Effector memory CD4-positive, alpha-beta T cell (primary cell): ENCODE results near the gene BDH1.
"Not testable (repeated sequence)": the region's sequence is repeated elsewhere in the genome, so short reads cannot be mapped to it uniquely, and the experiment has no call there.

Experiments
- DNase-seq, 3 donors: peaks; one replicate each; pipeline ENCODE4 v3.0.0-alpha.2; 2020
- H3K27ac ChIP-seq: 2 replicates; pipeline ENCODE4 v1.7.0; 2013; ENCODE audit warnings: mild to moderate bottlenecking, low read length, moderate library complexity; ENCODE audit not compliant: insufficient read depth, poor library complexity, severe bottlenecking
- H3K27me3 ChIP-seq: replicated peaks from 2 replicates; pipeline ENCODE4 v1.7.0; 2013; ENCODE audit warnings: mild to moderate bottlenecking, low read length; ENCODE audit not compliant: insufficient read depth, control insufficient read depth, poor library complexity, severe bottlenecking
- H3K36me3 ChIP-seq: 2 replicates; pipeline ENCODE4 v1.7.0; 2013; ENCODE audit warnings: mild to moderate bottlenecking, low read length, moderate library complexity; ENCODE audit not compliant: control insufficient read depth, insufficient read depth
- H3K4me1 ChIP-seq: 2 replicates; pipeline ENCODE4 v1.7.0; 2013; ENCODE audit warnings: low read length, mild to moderate bottlenecking; ENCODE audit not compliant: control insufficient read depth, insufficient read depth, poor library complexity, severe bottlenecking
- H3K4me3 ChIP-seq: 2 replicates; pipeline ENCODE4 v1.7.0; 2013; ENCODE audit warnings: low read length, low read depth, mild to moderate bottlenecking; ENCODE audit not compliant: insufficient read depth, poor library complexity, severe bottlenecking
- H3K9me3 ChIP-seq: 2 replicates; pipeline ENCODE4 v1.7.0; 2013; ENCODE audit warnings: mild to moderate bottlenecking, low read length, moderate library complexity; ENCODE audit not compliant: control insufficient read depth

Gene BDH1

DNA sequence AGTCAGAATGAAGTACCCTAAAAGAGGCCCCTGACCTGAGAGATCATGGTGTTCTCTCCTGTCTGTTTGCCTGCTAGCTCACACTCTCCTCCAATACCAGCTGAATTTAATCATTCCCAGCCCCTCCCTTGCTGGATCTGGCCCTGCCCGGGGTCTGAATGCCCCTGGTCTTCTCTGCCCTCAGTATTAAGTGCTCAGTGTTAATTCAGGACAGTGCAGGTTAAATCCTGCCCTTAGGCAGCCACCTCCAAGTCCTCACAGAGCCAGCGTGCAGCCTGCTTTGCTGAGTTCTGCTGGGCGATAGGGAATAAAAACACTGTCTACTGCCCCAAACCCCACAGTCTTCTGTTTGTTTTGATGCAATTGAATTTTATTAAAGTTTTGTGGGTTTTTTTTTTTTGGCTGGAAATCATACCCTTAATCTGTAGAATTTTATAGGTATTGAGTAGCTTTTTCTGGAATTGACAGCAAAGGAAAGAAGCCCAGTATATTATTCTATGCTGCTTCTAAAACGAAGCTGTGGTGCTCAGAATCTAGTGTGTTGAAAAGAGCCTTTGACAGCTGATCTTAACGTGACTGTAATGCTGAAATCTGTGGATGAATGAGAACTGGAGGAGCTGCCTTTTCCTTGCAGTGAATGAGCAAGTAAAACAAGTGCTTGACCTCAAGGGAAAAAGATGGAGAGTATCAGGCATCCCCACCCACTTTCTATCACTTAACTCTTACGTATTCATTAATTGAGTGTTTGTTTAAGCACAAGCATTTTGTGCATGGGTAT lies 12.3 kb upstream of the BDH1 start:
- Histone ChIP-seq H3K27me3 (no peaks in the 10 kb centered on the region), H3K9me3 (no peaks in the 10 kb centered on the region), H3K36me3 (no peaks in the 10 kb centered on the region), H3K4me3 (no peak overlapping the region), H3K27ac (no peak overlapping the region), H3K4me1 (no peaks in the 10 kb centered on the region)
- no peak for DNase-seq

- not testable (repeated sequence) for H3K9me3 ChIP-seq, H3K27ac ChIP-seq, H3K36me3 ChIP-seq, H3K4me1 ChIP-seq, DNase-seq, H3K4me3 ChIP-seq, H3K27me3 ChIP-seq
Observed at GRCh38 chr3:197566155-197566554, 10.4 kb upstream of the BDH1 start.

DNA sequence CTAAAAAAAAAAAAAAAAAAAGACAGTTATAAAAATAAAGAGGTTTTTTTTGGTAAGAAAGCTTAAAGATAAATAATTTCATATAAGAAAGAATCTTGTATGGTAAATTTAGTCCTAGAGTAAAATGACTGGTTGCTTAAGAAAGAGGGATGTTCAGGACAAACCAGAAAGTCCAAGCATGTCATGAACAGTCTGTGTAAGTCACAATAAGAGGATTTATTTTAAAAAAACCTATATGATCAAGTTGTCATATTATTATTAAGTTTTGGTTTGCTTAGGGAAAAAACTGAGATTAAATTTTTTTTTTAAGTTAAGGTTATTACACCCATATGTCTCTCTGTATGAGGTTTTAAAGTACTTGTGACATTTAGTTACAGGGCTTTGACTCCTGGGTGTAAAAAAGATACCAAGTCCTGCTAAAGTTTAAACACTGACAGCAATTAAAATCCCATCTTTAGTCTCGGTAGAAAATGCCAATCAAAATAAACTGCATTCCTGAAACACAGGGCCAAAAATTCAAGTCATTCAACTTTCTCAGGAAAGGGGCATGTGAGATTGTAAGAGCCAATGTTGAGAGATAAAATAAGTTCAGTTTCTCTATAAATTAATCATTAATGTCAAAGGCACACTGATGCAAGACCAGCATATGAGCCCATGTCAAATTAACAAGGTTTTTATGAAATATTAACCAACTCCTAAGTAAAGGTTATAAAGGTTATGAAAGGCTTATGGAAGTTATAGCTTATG lies 8.5 kb upstream of the BDH1 start:
- no peaks in the 10 kb centered on the region for H3K9me3 ChIP-seq
- DNase-seq, result no peak
- no peak overlapping the region for H3K27ac ChIP-seq
- no peak overlapping the region for H3K4me3 ChIP-seq
- no peaks in the 10 kb centered on the region for H3K27me3 ChIP-seq
- no peaks in the 10 kb centered on the region for H3K36me3 ChIP-seq
- no peaks in the 10 kb centered on the region for H3K4me1 ChIP-seq

DNA sequence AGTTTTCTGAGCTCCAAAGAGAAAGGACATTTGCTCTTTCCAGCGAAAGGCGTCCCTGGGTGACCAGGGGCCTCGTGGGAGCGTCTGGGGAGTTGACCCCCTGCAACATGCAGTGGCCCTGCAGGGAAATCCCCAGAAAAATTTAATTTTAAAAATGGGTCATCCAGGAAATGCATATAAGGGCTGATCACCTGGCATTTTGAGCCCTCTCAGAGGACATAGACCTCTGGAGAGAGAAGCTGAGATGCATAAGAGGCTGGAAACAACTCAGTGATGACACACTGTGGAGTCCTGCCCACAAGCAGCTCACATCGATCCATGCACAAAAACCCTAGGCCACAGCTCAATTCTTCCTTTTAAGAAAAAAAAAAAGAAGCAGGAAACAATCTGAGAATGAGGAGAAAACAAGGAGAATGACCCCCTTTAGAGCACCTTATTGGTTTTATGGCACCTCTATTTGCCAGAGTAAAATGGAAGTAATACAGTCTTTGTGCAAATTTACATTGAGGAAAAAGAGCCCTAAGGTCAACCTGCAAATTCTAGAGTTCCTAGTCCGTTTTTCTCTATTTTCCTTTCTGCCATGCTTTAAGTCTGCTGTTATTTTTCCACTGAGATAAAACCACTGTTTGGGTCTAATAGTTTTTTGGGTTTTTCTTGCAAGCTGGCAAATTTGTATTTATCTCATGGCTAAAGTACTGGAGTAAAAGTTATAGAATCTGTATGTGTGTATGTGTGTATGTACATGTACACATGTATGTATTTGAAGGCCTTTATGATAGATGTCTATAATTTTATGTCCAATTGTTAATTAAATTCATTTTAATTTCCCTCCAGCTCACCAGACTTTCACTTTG lies 6.9 kb upstream of the BDH1 start:
- Histone ChIP-seq H3K4me1 (no peaks in the 10 kb centered on the region), H3K36me3 (no peaks in the 10 kb centered on the region), H3K27ac (no peak overlapping the region), H3K9me3 (no peaks in the 10 kb centered on the region), H3K27me3 (no peaks in the 10 kb centered on the region), H3K4me3 (no peak overlapping the region)
- no peak for DNase-seq

GRCh38 chr3:197561926-197562325 lies 6.2 kb upstream of the BDH1 start:
- no peak overlapping the region for H3K27ac ChIP-seq
- no peaks in the 10 kb centered on the region for H3K9me3 ChIP-seq
- H3K27me3 ChIP-seq, result no peaks in the 10 kb centered on the region
- H3K4me1 ChIP-seq, result no peaks in the 10 kb centered on the region
- no peaks in the 10 kb centered on the region for H3K36me3 ChIP-seq
- DNase-seq, result no peak
- no peak overlapping the region for H3K4me3 ChIP-seq

DNA sequence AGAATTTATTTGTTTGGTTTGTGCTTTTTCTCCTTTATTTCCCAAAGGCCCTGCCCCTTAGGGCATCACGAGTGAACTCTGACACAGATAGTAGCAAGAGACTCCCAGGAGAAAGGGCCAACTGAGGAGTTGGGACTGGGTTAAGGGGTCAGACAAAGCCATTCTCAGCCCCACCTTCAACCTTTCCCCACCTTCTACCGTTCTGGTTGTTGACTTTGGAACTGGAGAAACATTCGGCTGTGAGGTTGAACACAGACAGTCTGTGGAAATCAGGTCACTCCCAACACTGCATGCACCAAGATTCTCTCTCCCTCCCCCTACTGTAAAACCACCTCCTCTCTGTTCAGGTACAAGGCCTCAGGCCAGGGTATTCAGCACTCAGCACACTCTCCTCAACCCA lies 3.9 kb upstream of the BDH1 start:
- H3K27ac ChIP-seq, result no peak overlapping the region
- H3K27me3 ChIP-seq, result no peaks in the 10 kb centered on the region
- H3K4me3 ChIP-seq, result no peak overlapping the region
- no peak for DNase-seq
- H3K4me1 ChIP-seq, result peaks cover 6% of the 10 kb centered on the region
- no peaks in the 10 kb centered on the region for H3K9me3 ChIP-seq
- no peaks in the 10 kb centered on the region for H3K36me3 ChIP-seq

DNA sequence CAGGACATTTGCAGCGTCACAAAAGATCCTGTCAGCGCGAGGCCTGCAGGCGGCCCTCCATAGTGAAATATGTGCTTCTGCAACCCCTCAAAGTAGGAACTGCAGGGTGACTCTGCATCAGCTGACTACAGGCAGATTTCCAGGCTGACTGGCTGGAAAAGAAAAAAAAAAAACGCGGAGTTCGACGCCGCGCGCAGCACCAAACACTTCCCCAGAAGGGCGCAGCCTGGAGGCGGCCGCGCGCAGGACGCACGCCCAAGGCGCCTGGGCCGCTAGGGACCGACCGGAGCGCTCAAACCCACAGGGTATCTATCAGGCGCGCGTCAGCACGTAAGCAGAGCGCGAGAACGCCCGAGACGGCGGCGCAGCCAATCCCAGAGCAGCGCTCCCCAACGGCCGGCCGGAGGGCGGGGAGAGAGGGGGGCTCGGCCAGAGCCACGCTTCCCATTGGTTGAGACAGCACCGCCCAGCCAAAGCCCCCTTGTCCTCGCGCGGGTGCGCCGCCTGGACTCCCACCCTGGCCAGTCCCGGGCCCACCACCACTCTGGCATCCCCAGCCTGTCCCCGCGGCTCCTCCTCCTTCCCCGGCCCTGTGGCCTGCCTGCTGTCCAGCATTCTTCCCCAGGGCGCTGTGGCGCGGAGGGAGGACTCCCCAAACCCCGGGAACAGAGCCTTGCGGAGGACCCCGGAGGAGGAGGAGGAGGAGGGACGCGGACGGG lies 1.0 kb downstream of the BDH1 start:
- Histone ChIP-seq H3K9me3 (no peaks in the 10 kb centered on the region), H3K27me3 (no peaks in the 10 kb centered on the region), H3K36me3 (no peaks in the 10 kb centered on the region), H3K4me1 (peaks cover 15% of the 10 kb centered on the region), H3K4me3 (peak overlapping the region; percentile 95), H3K27ac (peak overlapping the region; percentile 83)
- DNase-seq, result peak; percentile 76 to 81 (median 80)

DNA sequence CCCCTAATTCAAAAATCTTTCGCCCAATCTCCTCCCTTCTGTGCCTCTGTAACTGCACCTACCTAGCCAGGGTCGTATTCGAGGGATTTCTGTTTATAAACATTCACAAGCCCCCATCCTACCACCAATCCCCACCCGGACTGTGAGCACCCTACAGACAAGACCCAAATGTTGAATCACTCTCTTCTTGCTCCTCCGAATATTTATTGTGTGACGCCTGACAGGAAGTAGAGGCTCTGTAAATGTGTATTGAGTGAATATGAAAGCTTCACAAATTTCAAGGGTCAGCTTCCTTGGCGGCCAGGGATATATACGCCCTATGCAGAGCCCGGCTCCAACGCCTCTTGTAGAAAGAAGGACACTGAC lies 1.6 kb downstream of the BDH1 start:
- Histone ChIP-seq H3K36me3 (no peaks in the 10 kb centered on the region), H3K27me3 (no peaks in the 10 kb centered on the region), H3K27ac (peak overlapping the region; percentile 23), H3K4me1 (peaks cover 15% of the 10 kb centered on the region), H3K9me3 (no peaks in the 10 kb centered on the region), H3K4me3 (peak overlapping the region; percentile 95)
- DNase-seq, result no peak

DNA sequence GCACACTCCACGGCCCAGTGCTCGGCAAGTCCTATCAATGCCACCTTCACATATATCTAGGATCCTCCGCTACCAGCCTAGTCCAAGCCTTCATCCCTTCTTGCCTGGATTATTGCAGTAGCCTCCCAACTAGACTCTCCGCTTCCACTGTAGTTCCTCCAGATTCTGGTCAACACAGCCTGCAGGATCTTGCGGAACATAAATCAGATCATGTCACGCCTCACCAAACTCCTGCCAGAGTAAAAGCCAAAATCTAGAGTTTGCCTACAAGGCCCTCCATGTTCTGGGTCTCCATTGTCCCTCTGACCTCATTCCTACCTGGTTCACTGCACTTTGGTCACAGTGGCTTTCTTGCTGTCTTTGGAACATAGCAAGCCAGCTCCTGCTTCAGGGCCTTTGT lies 3.6 kb downstream of the BDH1 start:
- Histone ChIP-seq H3K36me3 (no peaks in the 10 kb centered on the region), H3K4me1 (peaks cover 15% of the 10 kb centered on the region), H3K9me3 (no peaks in the 10 kb centered on the region), H3K27me3 (no peaks in the 10 kb centered on the region), H3K27ac (no peak overlapping the region), H3K4me3 (no peak overlapping the region)
- no peak for DNase-seq
